LNCaP clone FGC (cell line): ENCODE results near the gene TBX6.

Source experiments
- DNase-seq: peaks from one replicate; pipeline ENCODE4 v3.0.0-alpha.2; 2011; ENCODE audit warnings: low read depth
- H3K4me3 ChIP-seq: 2 replicates; pipeline ENCODE4 v1.5.1; 2011; ENCODE audit warnings: mild to moderate bottlenecking, low read depth, low read length, control low read depth
- TF ChIP-seq, protein P1 (sequence below): IDR thresholded peaks from 2 replicates; pipeline ENCODE4 v1.5.1; 2012; ENCODE audit warnings: mild to moderate bottlenecking; ENCODE audit not compliant: control insufficient read depth, insufficient read depth; ENCODE audit errors: extremely low read depth

TBX6 gene

DNA sequence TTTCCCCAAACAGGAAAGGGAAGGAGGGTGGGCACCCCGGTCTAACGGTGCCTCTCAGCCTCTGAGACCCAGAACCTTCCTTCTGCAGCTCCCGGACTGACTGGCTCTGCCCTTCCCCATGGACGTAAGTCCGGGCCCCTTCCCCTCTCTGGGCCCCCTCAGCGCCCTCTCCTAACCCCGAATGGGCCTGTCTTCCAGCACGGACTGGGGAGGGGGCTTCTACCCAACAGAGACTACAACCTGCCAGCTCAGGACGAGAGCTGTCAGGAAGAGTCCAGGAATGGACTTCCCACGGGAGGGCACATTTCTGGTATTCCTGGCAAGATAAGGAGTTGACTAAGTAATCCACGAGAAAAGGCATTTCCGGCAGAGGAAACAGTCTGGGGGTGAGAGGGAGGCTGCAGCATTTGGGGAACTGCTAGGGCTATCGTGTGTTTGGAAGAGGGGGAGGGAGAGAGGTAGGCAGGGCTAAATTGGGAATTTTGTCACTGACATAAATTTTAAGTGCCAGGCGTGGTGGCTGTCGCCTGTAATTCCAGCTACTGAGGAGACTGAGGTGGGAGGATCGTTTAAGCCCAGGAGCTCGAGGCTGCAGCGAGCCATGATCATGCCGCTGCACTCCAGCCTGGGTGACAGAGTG lies 38.2 kb downstream of the TBX6 start:
- H3K4me3 ChIP-seq, result peak overlapping the region; percentile 60
- TF ChIP-seq, protein P1, sequence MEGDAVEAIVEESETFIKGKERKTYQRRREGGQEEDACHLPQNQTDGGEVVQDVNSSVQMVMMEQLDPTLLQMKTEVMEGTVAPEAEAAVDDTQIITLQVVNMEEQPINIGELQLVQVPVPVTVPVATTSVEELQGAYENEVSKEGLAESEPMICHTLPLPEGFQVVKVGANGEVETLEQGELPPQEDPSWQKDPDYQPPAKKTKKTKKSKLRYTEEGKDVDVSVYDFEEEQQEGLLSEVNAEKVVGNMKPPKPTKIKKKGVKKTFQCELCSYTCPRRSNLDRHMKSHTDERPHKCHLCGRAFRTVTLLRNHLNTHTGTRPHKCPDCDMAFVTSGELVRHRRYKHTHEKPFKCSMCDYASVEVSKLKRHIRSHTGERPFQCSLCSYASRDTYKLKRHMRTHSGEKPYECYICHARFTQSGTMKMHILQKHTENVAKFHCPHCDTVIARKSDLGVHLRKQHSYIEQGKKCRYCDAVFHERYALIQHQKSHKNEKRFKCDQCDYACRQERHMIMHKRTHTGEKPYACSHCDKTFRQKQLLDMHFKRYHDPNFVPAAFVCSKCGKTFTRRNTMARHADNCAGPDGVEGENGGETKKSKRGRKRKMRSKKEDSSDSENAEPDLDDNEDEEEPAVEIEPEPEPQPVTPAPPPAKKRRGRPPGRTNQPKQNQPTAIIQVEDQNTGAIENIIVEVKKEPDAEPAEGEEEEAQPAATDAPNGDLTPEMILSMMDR, result no peak
- no peak for DNase-seq

DNA sequence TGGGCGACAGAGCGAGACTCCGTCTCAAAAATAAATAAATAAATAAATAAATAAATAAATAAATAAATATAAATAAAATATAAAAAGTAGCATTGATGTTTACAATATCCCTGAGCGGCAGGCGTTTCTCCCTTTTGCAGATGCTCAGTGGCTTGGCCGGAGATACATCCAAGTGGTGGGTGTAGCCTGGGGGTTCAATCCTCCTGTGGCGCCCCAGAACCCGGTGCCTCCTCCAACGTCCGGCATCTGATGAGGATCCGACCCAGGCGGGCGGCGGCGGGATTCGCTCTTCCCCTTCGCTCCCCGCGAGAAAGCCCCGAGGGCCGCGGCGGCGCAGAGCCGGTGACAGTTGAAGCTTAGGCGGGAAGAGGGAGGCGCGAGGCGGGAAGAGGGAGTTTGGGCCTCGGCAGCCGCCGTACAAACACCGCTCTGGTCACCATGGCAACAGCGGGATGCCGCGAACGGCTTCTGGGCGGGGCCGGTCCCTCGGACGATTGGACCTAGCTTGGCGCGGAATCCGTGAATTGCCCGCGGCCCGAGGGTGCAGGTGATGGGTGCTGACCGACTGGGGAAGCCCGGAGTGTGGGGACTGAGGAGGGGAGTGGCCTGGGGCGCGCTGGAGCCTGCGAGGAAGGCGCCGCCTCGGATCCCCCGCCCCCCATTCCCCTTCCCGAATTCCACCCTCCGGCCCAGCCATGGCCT lies 38.9 kb downstream of the TBX6 start:
- peak; percentile 78 for DNase-seq
- TF ChIP-seq, protein P1, result no peak
- H3K4me3 ChIP-seq, result peak overlapping the region; percentile 60

DNA sequence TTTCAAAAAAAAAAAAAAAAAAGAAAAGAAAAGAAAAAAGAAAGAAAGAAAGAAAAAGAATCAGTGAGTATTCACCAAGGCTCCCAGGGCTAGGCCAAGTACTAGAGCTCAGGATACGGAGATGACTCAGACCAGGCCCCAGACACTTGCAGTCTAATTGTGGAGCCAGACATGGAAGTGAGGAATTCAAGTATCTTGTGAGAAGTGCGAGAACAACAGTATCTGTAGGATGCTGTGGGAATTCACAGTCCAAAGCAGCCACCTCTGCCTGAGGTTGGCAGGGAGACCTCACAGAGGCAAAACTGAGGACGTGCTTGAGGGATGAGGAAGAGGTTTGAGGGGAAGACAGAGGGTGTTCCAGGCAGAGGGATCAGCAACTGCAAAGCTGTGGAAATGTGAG lies 40.2 kb downstream of the TBX6 start:
- TF ChIP-seq, protein P1, result no peak
- H3K4me3 ChIP-seq, result no peak overlapping the region
- DNase-seq, result no peak

DNA sequence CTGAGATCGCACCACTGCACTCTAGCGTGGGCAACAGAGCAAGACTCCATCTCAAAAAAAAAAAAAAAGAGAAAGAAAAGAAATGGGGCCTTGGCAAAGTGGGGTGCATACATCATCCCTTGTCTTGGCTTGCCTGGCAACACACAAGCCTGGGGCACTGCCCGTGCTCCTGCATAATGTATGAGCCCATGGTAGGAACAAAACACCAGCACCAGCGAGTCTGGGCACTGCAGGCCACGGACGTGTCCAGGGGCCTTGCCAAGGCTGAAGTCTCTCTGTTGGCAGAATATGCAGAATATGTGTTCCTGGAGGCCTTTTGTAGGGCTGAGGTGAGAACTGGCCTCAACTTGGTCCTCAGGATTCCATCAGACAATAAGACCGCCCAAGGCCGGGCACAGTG lies 41.9 kb downstream of the TBX6 start:
- TF ChIP-seq, protein P1, result no peak

DNA sequence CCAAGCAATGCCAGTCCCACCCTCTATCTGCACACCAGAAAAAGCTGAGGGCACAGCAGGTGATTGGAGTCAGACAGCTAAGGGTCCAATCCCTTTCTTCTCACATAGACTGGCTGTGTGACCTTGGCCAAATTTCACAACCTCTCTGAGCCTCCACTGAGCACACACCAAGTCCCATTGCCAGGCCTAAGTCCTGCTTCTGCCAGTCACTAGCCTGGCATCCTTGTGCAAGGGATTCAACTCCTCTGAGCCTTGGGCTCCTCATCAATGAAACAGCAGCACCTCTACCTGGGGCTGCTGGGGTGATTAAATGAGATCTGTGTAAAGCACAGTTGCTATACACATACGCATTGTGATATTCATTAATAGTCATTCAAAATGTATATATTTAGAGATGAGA lies 45.1 kb downstream of the TBX6 start:
- TF ChIP-seq, protein P1, result no peak
- no peak for DNase-seq
- no peak overlapping the region for H3K4me3 ChIP-seq

More for the DNA sequence above, 41.9 kb downstream of the TBX6 start:
- no peak for DNase-seq
- no peak overlapping the region for H3K4me3 ChIP-seq

DNA sequence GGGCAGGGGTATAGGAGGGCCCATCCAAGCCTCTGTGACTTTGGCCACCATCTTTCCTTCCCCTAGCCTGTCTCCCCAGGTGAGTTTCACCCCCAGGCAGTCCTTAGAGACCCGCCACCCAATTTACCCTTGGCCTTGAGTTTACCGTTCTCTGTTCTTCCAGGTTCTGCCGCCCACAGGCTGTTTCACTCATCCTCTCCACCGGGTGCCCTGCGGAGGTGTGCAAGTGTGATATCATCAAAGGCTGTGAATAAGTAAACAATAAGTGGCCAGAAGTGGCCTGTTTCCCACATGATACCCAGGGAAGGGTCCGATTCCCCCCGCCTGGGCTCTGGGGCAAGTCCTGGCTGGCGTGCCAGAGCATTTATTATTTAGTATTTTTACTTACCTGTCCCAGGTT lies 45.5 kb downstream of the TBX6 start:
- TF ChIP-seq, protein P1, result no peak
- DNase-seq, result no peak
- H3K4me3 ChIP-seq, result no peak overlapping the region
